HG03442 (cell line): ENCODE results near the gene GRK5.
A peak's percentile ranks its signal among the peaks of the same experiment; 100 is the strongest.

Source experiments
- ATAC-seq: cut with Tn5 transposase; IDR thresholded peaks from one replicate; pipeline ENCODE4 v1.9.1; 2021; ENCODE audit warnings: mild to moderate bottlenecking, moderate library complexity; ENCODE audit not compliant: unreplicated experiment

GRK5 gene

DNA sequence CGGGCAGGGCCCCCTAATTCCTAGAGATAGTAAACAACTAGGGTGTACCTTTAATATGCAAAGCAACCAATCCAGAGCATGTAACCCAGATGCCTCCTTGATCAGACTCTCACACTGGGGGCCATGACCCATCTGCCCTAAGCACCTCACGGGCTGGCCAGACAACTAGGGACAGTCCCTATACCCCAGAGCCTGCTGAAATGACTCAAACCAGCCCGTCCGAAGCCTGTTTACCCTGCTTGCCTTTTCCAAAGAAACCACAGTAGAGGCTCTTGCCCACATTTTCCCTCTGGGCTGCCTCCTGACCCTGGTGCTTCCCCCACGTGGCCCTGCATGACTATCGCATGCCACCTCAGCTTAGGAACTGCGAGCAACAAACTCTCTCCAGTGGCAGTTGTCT, 288.9 kb downstream of the GRK5 start:
- ATAC-seq: peak; percentile 88

DNA sequence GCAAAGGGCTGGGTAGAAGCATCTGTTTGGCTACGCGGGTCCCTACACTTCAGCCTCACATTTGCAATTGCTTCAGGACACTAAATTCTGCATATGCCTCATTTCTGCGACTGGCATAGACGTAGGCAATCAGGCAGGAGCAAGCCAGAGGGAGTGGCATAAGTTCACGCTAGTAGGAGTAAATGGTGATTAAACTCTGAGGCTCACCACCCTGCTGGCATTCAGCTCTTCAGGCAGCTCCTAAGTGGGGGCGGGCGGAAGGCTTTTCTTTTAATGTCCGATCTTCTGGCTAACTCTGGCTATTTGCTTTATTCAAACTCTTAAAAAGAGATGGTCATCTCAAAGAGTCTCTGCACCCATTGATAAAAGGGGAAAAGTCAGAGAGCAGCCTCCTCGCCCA, 289.9 kb downstream of the GRK5 start:
- no peak for ATAC-seq

DNA sequence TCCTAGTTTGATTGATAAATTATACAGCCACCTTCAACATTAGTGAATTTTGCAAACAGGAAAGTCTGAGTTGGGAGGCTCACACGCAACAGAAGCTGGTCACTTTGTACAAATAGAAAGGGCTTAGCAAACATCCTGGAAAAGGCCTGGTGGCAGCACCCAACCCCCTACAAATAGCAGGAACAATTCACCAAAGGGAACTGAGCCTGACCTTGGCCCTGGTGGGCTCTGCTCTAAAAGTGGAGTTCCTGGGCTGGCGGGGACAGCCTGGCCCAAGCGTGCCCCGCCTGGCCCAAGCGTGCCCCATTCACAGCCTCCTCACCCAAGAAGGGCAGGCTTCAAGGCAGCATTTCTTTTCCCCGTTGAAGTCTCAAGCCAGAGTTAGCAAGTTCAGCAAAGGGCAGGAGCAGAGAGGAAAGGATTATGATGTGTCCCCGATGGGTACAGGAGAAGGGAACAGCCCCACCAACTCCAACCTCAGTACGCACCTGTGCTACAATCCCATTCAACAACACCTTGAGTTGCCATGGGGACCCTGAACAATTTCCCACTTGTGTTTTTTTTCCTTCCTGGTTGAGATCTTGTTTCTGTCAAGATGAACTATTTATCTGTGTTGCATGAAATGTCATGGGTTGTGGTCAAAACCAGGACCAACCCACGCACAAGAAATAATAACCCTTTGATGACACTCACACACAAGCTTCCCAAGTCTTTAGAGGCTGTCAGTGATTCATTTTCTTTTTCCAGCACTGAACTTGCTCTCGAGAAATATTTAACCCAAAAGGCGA, 291.7 kb downstream of the GRK5 start:
- ATAC-seq: no peak

DNA sequence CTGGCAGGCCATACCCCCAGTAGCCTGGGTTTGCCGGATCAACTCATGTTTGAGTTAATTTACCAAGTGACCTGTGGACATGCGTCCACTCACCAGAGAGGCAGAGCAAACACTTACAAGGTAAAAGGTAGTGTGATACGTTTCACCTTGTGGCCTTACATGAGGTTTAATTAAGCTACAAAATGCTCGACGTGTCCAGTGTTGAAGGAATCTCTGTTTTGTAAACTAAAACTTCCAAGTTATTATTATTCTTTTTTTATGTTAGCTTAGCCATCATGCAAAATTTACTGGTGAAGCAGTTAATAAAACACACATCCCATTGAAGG, 292.3 kb downstream of the GRK5 start:
- ATAC-seq: no peak

DNA sequence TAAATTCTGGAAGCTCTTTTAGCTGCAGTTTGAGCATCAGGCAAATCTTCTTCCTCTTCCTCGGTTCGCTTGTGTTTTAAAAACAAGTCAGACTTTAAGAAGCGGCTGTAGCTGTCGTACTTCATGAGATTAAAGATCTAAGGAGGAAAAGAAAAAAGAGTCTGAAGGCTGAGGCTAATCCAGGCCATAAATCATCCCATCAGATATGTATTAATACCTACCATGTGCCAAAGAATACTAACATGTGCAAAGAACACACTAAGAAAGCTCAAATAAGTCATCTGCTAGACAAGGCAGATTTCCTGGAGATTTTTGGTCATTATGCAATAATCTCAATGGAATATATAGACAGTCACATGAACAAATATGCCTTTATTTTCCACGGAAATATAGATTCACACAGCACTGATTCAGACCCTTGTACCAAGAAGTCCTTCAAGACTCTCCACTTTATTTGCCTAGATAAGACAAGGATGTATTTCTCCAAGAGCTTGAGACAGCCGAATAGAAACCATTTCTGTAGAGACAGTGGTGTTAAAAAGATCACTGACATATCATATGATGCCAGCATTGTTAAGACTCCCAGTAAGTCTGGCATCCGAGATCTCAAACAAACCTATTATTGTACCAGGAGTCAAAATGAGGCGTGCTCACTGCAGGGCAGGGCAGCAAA, 292.9 kb downstream of the GRK5 start:
- ATAC-seq: no peak

DNA sequence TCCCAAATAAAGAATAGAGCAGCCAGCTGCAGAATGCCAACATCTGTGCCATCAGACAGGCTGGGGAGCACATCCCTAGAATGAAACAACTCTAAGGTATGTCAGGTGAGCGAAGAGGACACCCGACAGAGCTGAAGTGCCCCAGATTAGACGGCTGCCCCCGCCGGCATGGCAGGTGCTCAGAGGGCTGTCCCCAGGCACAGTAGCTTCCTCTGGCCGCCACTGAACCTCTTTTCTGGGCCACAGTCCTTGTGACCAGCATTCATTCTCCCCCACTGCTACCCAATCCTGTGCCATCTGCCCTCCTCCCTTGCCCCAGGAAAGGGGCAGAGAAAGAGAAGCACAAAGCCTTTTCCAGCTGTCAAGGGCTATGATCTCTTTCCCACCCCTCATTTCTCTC, 293.4 kb downstream of the GRK5 start:
- ATAC-seq: no peak

DNA sequence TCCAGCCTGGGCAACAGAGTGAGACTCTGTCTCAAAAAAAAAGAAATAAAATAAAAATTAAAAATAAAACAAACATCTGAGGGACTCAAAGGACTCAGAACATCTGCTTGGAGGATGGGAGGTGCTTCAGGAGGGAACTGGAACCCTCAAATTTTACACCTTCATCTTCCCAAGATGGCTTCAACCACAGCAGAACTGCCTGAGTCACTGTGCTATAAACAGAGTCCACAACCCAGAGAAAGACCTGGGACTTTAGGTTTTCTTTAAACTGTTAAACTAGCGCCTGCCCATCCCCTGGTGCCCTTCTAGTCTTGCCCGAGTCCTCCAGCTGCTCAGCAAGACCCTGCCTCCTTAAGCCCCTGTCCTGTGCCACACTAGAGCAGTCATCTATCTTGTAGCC, 294.3 kb downstream of the GRK5 start:
- ATAC-seq: no peak

DNA sequence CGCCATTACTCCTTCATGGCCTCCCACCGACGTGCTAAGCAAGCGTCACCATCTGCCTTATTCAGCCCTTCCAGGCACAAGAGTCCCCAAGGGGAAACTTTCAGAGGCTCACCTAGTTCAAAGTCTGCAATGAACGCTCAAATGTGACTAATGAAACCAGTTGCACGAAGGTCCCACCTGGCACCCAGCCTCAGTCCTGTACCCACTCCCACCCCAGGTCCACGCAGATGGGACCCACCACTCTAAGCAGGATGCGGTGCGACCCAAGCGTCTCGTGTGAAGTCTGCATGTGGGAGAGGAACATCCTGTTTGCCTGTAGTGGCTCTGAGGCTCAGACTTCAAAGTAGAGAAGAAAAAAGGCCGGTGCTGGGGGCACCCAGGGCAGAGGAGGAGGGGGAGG, 294.8 kb downstream of the GRK5 start:
- ATAC-seq: peak; percentile 63

DNA sequence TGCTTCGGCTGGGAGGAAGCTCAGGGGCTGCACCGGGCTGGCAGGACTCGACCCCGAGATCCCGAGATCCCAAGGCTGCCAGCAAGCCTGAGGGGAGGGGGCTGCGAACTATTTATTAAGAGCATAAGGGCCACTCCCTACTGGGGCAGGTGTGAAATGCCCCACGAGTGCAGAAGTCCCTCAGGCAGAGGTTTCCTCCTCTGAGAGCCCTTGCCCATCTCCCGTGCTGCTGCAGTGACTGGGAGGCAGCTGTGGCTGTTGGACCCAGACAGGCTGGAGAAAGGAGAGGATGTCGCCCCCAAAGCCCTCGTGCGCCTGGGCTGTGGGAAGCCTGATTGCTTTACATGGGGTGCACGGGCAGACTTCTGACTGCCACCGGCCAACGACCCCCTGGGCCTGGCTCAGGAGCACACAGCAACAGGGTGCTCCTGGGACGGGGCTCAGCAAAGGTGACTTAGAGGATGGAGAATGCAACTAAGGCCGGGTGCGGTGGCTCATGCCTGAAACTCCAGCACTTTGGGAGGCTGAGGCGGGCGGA, 295.3 kb downstream of the GRK5 start:
- no peak for ATAC-seq

DNA sequence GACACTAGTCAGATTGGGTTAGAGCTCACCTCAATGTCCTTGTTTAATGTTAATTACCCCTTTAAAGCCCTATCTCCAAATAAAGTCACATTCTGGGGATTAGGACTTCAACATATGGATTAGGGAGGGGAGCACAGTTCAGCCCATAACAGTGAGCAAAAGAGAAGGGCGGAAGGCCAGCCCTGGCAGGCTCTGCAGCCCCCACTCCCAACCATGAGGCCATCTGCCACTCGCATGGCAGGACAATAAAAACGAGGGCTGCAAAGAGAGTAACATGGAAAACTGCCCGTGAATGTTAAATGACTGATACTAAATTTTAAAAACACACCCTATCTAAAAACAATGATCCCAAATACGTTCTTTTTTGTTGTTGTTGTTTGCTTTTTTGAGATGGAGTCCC, 296.4 kb downstream of the GRK5 start:
- no peak for ATAC-seq

DNA sequence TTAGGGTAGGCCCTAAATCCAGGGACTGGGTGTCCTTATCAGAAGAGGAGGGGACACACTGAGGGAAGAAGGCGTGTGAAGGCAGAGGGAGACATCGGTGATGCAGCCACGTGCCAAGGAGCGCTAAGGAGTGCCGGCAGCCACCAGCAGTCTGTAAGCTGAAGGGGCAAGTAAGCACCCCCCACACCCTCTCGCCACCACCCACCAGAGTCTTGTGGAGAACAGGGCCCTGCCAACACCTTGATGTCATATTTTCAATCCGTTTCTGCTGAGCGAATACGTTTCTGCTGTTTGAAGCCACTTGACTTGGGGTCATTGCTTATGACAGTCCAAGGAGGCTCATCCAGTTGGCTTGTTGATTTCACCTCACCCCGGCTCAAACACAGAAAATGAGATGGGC, 297.3 kb downstream of the GRK5 start:
- ATAC-seq: no peak

DNA sequence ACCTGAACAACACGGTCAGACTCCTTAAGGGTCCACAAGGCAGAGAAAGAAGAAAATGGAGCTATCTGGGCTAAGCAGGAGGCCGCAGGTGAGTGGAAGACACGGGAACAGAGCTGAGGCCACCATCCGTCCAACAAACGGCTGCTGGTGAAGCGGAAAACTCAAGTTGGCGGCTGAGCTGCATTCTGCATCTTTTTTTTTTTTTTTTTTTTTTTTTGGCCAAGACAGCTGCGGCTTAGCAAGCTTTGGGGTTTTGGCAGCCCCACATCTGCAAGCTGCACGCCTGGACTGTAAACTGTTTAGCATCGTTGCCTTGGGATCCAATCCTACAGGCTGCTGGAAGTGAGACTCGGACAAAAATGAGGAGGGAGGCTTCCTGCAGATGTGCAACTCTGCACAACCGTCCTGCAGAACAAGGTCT, 297.8 kb downstream of the GRK5 start:
- no peak for ATAC-seq
